Measurements from ENCODE around the gene ARAF.

The ARAF gene

DNA sequence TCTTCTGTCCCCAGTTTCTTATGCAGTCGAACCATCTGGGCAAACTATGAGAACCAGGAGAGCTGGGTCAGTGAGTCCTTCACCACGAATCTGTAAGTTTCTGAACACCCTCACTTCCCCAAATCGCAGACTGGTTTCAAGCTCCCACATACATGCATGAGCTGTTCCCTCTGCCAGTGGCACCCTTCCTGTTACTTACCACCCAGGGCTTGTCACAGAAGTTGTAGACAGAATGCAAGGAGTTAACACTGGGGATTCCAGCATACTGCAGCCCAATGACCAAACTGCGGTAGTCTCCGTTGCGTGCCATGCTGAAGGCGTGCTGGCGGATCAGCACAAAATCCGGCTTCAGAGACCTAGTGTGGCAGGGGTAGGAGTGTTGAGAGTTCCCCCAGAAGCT, 44.0 kb downstream of the ARAF start:
- TF ChIP-seq, protein P1, sequence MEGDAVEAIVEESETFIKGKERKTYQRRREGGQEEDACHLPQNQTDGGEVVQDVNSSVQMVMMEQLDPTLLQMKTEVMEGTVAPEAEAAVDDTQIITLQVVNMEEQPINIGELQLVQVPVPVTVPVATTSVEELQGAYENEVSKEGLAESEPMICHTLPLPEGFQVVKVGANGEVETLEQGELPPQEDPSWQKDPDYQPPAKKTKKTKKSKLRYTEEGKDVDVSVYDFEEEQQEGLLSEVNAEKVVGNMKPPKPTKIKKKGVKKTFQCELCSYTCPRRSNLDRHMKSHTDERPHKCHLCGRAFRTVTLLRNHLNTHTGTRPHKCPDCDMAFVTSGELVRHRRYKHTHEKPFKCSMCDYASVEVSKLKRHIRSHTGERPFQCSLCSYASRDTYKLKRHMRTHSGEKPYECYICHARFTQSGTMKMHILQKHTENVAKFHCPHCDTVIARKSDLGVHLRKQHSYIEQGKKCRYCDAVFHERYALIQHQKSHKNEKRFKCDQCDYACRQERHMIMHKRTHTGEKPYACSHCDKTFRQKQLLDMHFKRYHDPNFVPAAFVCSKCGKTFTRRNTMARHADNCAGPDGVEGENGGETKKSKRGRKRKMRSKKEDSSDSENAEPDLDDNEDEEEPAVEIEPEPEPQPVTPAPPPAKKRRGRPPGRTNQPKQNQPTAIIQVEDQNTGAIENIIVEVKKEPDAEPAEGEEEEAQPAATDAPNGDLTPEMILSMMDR (IDR thresholded peaks at IDR 0.05; ENCODE audit: low read depth, low read length) = no peak
- H3K4me3 ChIP-seq (ENCODE audit: low read depth, low read length) = no peak overlapping the region

- H3K4me3 ChIP-seq (ENCODE audit: low read depth, low read length) = no peak overlapping the region
- TF ChIP-seq, protein P1 (IDR thresholded peaks at IDR 0.05; ENCODE audit: low read depth, low read length) = no peak
Measured at GRCh38 chrX:47607091-47607490, 46.1 kb downstream of the ARAF start.

- no peak overlapping the region for H3K4me3 ChIP-seq (ENCODE audit: low read depth, low read length)
Measured at GRCh38 chrX:47608130-47608810, 47.3 kb downstream of the ARAF start.

DNA sequence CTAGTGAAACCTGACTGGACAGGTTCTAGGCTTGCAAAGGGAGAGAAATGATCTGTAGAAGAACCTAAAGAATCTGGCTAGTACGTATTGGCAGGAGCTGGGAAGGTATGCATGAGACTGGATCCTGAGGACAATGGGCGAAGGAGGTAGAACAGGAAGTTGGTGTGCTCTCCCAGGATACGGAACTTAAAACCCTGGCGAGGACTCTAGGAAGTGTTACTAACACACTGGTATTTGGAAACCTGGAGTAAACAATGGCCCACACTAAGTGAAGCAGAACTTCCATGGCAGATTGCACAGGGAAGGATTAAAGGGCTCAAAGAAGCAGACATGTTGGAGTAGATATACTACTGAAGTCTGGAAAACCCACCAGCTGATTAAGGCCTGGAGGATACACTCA, 49.5 kb downstream of the ARAF start:
- no peak overlapping the region for H3K4me3 ChIP-seq (ENCODE audit: low read depth, low read length)
- TF ChIP-seq, protein P1 (IDR thresholded peaks at IDR 0.05; ENCODE audit: low read depth, low read length) = no peak

More at GRCh38 chrX:47608130-47608810, 47.3 kb downstream of the ARAF start:
- TF ChIP-seq, protein P1 (IDR thresholded peaks at IDR 0.05; ENCODE audit: low read depth, low read length) = no peak

DNA sequence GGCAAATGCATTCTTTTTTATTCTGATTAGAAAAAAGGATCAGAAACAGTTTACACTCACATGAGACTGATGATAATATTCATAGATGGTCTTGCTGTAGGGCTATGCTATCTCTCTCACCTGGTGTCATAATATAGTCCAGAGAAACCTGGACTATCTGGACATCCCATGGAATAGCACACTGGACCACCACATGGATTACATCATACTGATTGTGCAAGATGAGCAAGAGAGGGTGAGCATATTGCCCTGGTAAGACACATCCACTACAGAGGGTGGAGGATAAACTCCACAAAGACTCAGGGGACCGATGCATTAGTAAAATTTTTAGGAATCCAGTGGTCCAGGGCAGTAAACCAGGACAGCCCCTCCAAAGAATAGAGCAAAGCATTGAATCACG, 50.5 kb downstream of the ARAF start:
- H3K4me3 ChIP-seq (ENCODE audit: low read depth, low read length) = no peak overlapping the region
- TF ChIP-seq, protein P1 (IDR thresholded peaks at IDR 0.05; ENCODE audit: low read depth, low read length) = no peak

- TF ChIP-seq, protein P1 (IDR thresholded peaks at IDR 0.05; ENCODE audit: low read depth, low read length) = no peak
- no peak overlapping the region for H3K4me3 ChIP-seq (ENCODE audit: low read depth, low read length)
Measured at GRCh38 chrX:47611926-47612325, 50.9 kb downstream of the ARAF start.

GRCh38 chrX:47612418-47612817, 51.4 kb downstream of the ARAF start:
- TF ChIP-seq, protein P1 (IDR thresholded peaks at IDR 0.05; ENCODE audit: low read depth, low read length) = no peak
- no peak overlapping the region for H3K4me3 ChIP-seq (ENCODE audit: low read depth, low read length)

Data from WI38 (cell line).